GM18505 (cell line): ENCODE results near the gene ACTL8.

Experiments used
- ATAC-seq: cut with Tn5 transposase; IDR thresholded peaks from one replicate; pipeline ENCODE4 v1.9.1; 2021; ENCODE audit not compliant: unreplicated experiment
- POLR2A ChIP-seq: IDR thresholded peaks from 4 replicates; pipeline ENCODE4 v1.6.1; 2011; ENCODE audit warnings: borderline replicate concordance; ENCODE audit not compliant: insufficient read depth, insufficient read length; ENCODE audit errors: extremely low read depth

ACTL8 gene

DNA sequence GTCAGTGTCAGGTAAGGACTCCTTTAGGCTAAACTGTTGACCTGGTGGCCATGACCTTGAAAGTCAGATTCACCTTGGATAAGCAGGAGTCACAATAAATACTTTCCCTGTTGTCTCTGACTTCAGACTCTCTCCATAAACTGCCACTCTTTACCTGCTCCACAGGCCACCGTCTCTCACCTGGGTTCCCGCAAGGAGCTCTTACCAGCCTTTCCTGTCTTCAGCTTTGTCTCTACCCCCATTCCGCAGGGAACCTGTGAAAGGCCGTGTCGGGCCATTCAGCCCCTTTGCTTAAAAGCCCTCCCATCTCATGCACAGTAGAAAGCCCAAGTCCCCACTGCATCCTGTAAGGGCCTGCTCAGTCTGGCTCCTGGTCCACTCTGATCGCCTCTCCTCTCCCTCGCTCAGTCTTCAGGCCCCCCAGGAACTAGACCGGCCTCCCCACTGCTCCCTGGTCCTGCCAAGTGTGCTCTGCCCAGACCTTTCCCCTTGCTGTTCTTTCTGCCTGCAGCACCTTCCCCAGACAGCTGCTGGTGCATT is 79.5 kb downstream of the ACTL8 start:
- no peak for TF ChIP-seq POLR2A
- ATAC-seq, result no peak

DNA sequence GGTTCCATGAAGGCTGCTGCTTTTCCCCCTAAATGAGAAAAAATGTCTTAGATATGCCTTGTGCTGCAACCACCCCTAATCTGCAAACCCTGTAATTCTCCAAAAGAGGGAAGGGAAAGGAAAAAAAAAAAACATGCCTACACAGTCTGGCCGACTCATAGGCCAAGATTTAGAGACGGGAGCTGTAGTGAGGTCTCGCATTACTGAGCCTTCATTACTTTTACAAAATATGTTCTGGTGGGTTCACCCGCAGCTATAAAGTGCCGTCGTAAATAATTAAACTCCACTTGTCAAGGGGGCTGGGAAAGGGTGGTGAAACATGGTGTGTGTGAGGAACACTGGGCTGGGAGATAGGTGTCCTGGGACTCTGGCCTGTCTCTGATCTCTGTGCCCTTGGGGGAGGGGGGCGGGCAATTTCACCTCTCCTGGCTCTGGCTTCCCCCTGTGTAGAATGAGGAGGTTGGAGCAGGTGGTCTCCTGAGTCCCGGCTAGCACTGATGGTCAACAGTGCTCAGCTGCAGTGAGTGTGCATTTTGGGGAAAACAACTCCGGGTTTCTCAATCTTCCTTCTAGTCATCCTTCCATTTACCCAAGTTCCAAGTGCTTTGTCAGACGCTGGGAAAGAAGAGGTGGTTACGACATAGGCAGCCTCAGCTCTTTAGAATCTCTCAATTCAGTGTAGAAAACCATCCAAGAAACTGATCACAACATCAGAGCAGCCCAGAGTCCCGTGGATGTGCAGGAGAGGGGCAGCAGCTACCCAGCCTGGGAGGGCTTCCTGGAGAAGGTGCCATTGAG is 82.3 kb downstream of the ACTL8 start:
- no peak for TF ChIP-seq POLR2A
- ATAC-seq, result no peak

- ATAC-seq, result no peak
- TF ChIP-seq POLR2A, result no peak
Measured at GRCh38 chr1:17839641-17840196, 84.6 kb downstream of the ACTL8 start.

DNA sequence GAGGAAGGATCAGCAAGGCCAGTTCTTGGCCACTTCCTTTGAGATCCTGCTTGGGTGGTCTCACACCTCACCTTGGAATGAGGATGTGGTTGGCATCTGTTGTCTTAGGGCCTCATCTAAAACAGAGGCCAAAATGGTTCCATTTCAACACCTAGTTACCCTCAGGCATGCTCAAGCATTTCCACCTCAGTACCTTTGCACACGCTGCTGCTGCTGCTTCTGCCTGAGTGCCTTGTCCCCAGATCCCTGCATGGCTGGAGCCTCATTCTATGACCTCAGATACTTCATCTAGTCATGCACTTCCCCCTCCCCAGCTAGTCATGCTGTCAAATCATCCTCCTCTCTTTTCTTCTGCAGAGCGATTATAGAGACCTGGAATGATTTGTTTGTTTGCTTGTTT is 86.8 kb downstream of the ACTL8 start:
- no peak for ATAC-seq
- no peak for TF ChIP-seq POLR2A

GRCh38 chr1:17842686-17843085 is 87.6 kb downstream of the ACTL8 start:
- ATAC-seq, result no peak
- TF ChIP-seq POLR2A, result no peak

GRCh38 chr1:17844185-17844826 is 89.2 kb downstream of the ACTL8 start:
- no peak for ATAC-seq
- no peak for TF ChIP-seq POLR2A

DNA sequence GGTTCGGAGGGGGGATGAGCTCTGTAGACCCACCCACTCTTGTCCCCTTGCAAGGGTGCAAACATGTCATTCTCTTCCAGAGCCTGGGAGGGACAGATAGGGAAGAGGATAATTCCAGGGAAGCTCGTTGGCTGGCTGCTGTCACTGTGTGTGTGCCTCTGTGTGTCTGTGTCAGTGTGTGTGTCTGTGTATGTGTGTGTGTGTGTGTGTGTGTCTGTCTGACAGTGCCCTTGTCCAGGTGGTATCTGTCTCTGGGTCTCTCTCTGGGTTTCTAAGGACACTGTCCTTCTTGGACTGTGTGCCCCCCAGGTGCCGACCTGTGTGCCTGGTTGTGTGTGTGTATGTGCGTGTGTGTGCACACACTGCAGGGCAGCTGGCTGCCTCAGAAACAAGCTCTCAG is 90.5 kb downstream of the ACTL8 start:
- no peak for ATAC-seq
- no peak for TF ChIP-seq POLR2A

GRCh38 chr1:17846341-17846740 is 91.2 kb downstream of the ACTL8 start:
- TF ChIP-seq POLR2A, result no peak
- ATAC-seq, result no peak

- ATAC-seq, result no peak
- no peak for TF ChIP-seq POLR2A
Measured at GRCh38 chr1:17847111-17847510, 92.0 kb downstream of the ACTL8 start.

DNA sequence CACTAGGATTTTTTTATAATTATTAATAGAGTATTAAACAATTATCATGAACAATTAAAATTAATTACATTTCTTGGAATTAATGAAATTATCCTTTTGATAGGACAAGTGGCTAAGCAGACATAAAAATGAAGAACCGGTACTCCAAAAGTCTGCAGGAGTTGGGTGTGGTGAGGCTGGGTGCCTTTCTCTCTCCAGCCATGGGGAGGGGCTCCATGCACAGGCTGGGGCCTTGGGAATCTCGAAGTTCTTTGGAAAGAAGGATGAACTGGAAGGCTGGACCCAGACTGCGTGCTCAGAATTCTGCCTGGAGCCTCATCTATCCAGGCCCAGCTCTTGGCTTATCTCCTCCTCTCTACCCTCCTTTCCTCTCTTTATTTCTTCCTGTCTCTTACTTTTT is 94.1 kb downstream of the ACTL8 start:
- TF ChIP-seq POLR2A, result no peak

DNA sequence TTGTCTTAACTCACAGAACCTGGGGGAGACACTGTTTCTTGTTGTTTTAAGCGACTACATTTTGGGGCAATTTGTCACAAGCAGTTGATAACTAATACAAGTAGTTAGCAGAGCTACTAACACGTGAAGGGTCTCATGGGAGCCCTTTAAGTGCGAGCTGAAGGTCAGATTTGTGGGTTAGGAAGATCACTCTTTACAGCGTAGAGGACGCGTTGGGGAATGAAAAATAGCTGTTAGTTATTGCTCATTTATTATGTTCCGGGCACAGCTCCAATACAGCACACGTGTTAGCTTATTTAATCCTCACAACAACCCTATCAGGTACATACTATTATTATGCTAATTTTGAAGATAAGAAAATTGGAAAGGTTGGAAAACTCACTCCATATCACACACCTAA is 95.9 kb downstream of the ACTL8 start:
- ATAC-seq, result no peak
- no peak for TF ChIP-seq POLR2A

More for the DNA sequence above, 94.1 kb downstream of the ACTL8 start:
- no peak for ATAC-seq

DNA sequence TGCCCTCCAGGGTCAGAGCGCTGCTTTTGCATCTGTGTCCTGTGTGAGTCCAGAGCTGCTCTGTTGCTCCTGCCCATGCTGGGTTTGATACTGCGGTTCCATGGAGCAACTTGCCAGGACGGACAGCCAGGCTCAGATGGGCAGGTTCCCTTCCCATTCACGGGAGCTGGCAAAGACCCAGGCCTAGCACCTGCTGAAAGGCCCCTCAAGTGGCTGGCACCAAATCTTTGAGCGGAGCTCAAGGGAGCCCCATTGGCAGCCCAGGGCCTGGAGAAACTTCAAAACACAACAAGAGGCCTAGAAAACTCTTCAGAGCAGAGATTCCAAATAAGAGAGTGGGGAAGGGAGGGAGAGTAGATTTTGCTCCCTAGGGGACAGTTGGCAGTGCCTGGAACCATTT is 97.2 kb downstream of the ACTL8 start:
- no peak for ATAC-seq
- no peak for TF ChIP-seq POLR2A

DNA sequence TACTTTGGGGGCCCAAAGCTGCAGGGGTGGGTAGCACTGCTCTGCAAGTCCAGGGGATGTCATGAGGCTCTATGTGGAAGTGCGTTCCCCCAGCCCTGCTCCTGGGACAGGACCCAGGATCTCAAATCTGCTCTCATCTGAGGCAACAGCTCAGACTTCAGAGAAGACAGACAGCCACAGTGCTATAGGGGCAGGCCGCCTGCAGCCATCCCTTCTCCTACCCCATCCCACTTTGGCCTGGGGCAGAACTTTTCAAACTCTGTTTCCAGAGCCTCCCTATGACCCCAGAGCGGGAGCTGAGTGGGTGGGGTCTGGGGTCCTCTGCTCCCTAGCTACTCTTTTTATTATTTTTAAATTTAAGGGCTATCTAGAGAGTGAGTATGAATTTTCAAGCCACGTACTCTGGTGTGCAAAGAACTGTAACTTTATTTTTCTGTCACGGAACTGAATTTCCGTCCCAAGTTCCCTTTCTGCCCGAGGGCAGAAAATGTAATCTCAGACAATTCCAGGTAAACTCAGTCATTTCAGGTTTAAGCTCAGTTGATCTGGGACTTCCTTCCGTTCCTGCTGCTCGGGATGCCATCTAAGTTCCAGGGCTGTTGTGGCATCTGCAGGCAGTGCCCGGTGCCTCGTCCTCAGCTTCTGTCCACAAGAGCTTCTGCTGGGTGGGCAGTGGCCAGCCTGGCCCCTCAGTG is 98.3 kb downstream of the ACTL8 start:
- no peak for ATAC-seq

More for the DNA sequence above, 98.3 kb downstream of the ACTL8 start:
- no peak for TF ChIP-seq POLR2A
